Smooth muscle cell (in vitro differentiated cells): ENCODE measurements around the gene HBP1. TPM values are rescaled to one million over a fixed set of nuclear protein-coding genes. Genes with fewer than 3 reads are reported as not detected.

Source experiments
- DNase-seq: peaks from one replicate; lab custom pipeline; 2025; ENCODE audit not compliant: unreplicated experiment; lab: John Stamatoyannopoulos, UW
- H2AFZ ChIP-seq: fragments of 200-600 bp; sonication (generic); 2 replicates; pipeline ENCODE4 v1.6.0; 2016; ENCODE audit warnings: antibody characterized with exemption, low read depth, mild to moderate bottlenecking
- H3F3A ChIP-seq: fragments of 200-600 bp; sonication (generic); 2 replicates; pipeline ENCODE4 v1.6.0; 2017; ENCODE audit warnings: antibody characterized with exemption, low read depth
- H3K27ac ChIP-seq: fragments of 200-600 bp; sonication (generic); 2 replicates; pipeline ENCODE4 v1.5.1; 2016; ENCODE audit warnings: low read depth, mild to moderate bottlenecking
- H3K27me3 ChIP-seq: fragments of 200-600 bp; sonication (generic); 2 replicates; pipeline ENCODE4 v1.6.1; 2016; ENCODE audit warnings: low read depth, mild to moderate bottlenecking
- H3K36me3 ChIP-seq: fragments of 200-600 bp; sonication (generic); 2 replicates; pipeline ENCODE4 v1.5.1; 2016; ENCODE audit warnings: low read depth
- H3K4me1 ChIP-seq: fragments of 200-600 bp; sonication (generic); 2 replicates; pipeline ENCODE4 v1.5.1; 2016; ENCODE audit warnings: low read depth
- H3K4me2 ChIP-seq: fragments of 200-600 bp; sonication (generic); 2 replicates; pipeline ENCODE4 v1.6.0; 2016; ENCODE audit warnings: mild to moderate bottlenecking
- H3K4me3 ChIP-seq: fragments of 200-600 bp; sonication (generic); 2 replicates; pipeline ENCODE4 v1.5.1; 2016; ENCODE audit warnings: mild to moderate bottlenecking
- H3K79me2 ChIP-seq: fragments of 200-600 bp; sonication (generic); 2 replicates; pipeline ENCODE4 v1.6.0; 2016; ENCODE audit warnings: low read depth, mild to moderate bottlenecking
- H3K9ac ChIP-seq: fragments of 200-600 bp; sonication (generic); 2 replicates; pipeline ENCODE4 v1.6.0; 2016; ENCODE audit warnings: low read depth
- H3K9me3 ChIP-seq: fragments of 200-600 bp; sonication (generic); replicated peaks from 2 replicates; pipeline ENCODE4 v1.5.1; 2016; ENCODE audit warnings: low read depth
- H4K20me1 ChIP-seq: fragments of 200-600 bp; sonication (generic); 2 replicates; pipeline ENCODE4 v1.6.0; 2016; ENCODE audit warnings: low read depth
- CTCF ChIP-seq: fragments of 200-600 bp; sonication (generic); IDR thresholded peaks from 2 replicates; pipeline ENCODE4 v1.5.1; 2017; ENCODE audit warnings: borderline replicate concordance, mild to moderate bottlenecking, antibody characterized with exemption; ENCODE audit not compliant: insufficient read depth, poor library complexity, severe bottlenecking
- WGBS: methylation state at CpG from one replicate; pipeline ENCODE4 v1.1.7; 2016; ENCODE audit warnings: low lambda C conversion rate; 5-methylcytosine and 5-hydroxymethylcytosine counted together
- polyA plus RNA-seq: library from polyadenylated mRNA; unstranded; fragments of >200 nt; fragmentation: Nextera tagmentation; extraction: Ambion mirVana; gene quantifications from 2 replicates; pipeline ENCODE4 v1.2.1, GENCODE V29; 2016
- total RNA-seq: library from RNA; depleted of rRNA; stranded (reverse); fragments of >200 nt; gene quantifications from 2 replicates; pipeline ENCODE4 v1.2.3, GENCODE V29; 2014

HBP1 gene
- total and polyA plus RNA-seq, 2 experiments from 2014 or later = 57.9 to 102 TPM

DNA sequence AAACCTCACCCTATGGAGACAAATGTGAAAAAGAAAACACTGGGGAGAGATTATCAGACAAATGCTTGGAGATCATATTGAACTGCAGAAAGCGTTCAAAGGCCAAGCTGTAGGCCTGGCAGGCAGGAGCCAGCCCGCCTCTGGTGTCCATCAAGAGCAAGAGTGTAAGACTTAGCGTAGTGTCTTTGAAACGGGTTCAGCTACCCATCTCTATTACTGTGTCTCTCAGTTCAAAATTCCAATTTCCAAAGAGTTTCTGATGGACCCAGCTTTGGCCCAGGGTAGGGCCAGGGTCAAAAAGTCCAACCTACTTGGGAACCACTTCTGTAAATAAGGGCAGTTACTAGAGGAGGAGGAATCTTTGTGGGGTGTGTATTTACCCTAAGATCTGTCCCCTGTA, 45.4 kb upstream of the HBP1 start:
- no peaks in the 10 kb centered on the region for H3K9me3 ChIP-seq
- peak overlapping the region; percentile 64 for H3K27ac ChIP-seq
- no peak overlapping the region for H3K9ac ChIP-seq
- no peaks in the 10 kb centered on the region for H3K36me3 ChIP-seq
- 92% methylated on average over 4 of the region's 4 CpGs for WGBS
- no peak for TF ChIP-seq CTCF
- H3K79me2 ChIP-seq = no peaks in the 10 kb centered on the region
- H3F3A ChIP-seq = no peaks in the 10 kb centered on the region
- no peaks in the 10 kb centered on the region for H3K4me1 ChIP-seq
- no peak for DNase-seq
- H2AFZ ChIP-seq = no peak overlapping the region
- H3K4me2 ChIP-seq = no peak overlapping the region
- no peaks in the 10 kb centered on the region for H4K20me1 ChIP-seq
- H3K4me3 ChIP-seq = no peak overlapping the region
- no peaks in the 10 kb centered on the region for H3K27me3 ChIP-seq

DNA sequence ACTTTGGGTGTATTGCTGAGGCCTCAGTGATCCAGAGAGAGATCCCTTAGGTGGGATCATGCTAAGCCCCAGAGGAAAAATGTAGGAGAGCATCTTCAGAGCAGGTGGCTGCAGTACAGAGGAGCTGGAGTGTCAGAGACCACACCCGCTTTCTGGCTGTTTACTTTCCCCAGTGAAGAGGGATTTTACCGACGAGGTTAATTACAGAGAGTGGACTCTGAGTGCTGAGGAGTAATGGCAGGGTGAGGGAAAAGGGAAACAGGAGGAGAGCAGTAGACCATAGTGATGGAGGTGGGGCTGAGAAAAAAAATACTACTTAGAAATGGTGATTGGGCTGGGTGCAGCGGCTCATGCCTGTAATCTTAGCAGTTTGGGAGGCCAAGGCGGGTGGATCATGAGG, 43.3 kb upstream of the HBP1 start:
- no peak overlapping the region for H3K4me2 ChIP-seq
- no peak for TF ChIP-seq CTCF
- H2AFZ ChIP-seq = no peak overlapping the region
- H3K9ac ChIP-seq = no peak overlapping the region
- no peak overlapping the region for H3K27ac ChIP-seq
- no peaks in the 10 kb centered on the region for H3F3A ChIP-seq
- H3K9me3 ChIP-seq = no peaks in the 10 kb centered on the region
- no peaks in the 10 kb centered on the region for H3K79me2 ChIP-seq
- 79% methylated on average over 5 of the region's 5 CpGs for WGBS
- H3K4me1 ChIP-seq = no peaks in the 10 kb centered on the region
- DNase-seq = no peak
- no peak overlapping the region for H3K4me3 ChIP-seq
- H3K36me3 ChIP-seq = no peaks in the 10 kb centered on the region
- no peaks in the 10 kb centered on the region for H3K27me3 ChIP-seq
- no peaks in the 10 kb centered on the region for H4K20me1 ChIP-seq

- no peaks in the 10 kb centered on the region for H4K20me1 ChIP-seq
- H3K4me1 ChIP-seq = no peaks in the 10 kb centered on the region
- no peak overlapping the region for H3K9ac ChIP-seq
- no peaks in the 10 kb centered on the region for H3K27me3 ChIP-seq
- H3K79me2 ChIP-seq = no peaks in the 10 kb centered on the region
- no peaks in the 10 kb centered on the region for H3K36me3 ChIP-seq
- H3F3A ChIP-seq = no peaks in the 10 kb centered on the region
- H3K27ac ChIP-seq = no peak overlapping the region
- TF ChIP-seq CTCF = no peak
- H3K4me3 ChIP-seq = no peak overlapping the region
- WGBS = 97% methylated on average over 2 of the region's 2 CpGs
- H3K9me3 ChIP-seq = no peaks in the 10 kb centered on the region
- DNase-seq = no peak
- no peak overlapping the region for H2AFZ ChIP-seq
- H3K4me2 ChIP-seq = no peak overlapping the region
These were observed 40.6 kb upstream of the HBP1 start for GRCh38 chr7:107128217-107128616.

DNA sequence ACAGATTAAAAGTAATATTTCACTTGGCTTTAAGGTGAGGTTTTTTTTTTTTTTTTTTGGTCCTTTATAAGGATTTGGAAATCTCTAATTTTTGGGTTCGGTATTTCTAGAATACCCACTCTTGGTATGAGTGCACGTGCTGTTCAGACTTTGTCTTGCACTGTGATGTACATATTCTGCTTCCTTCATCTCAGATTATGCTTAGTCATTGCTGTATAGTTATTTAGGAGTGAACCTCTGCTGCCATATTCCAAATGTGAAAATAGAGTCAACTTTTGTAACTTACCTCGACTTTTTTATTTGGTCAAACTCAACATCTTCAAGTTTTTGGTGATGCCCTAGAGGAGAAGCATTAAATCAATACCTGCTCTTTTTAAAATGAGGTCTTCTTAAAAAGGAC, 40.1 kb upstream of the HBP1 start:
- H3K4me3 ChIP-seq = no peak overlapping the region
- H4K20me1 ChIP-seq = no peaks in the 10 kb centered on the region
- no peak overlapping the region for H2AFZ ChIP-seq
- no peaks in the 10 kb centered on the region for H3K79me2 ChIP-seq
- H3K27me3 ChIP-seq = no peaks in the 10 kb centered on the region
- no peak overlapping the region for H3K9ac ChIP-seq
- no peaks in the 10 kb centered on the region for H3K9me3 ChIP-seq
- H3K36me3 ChIP-seq = no peaks in the 10 kb centered on the region
- no peak for TF ChIP-seq CTCF
- WGBS = 95% methylated on average over 3 of the region's 3 CpGs
- H3K4me1 ChIP-seq = no peaks in the 10 kb centered on the region
- no peak for DNase-seq
- H3K27ac ChIP-seq = no peak overlapping the region
- H3K4me2 ChIP-seq = no peak overlapping the region
- H3F3A ChIP-seq = no peaks in the 10 kb centered on the region
